HG03432 (cell line): ENCODE measurements around the gene GOLGA8M.
"Not testable (repeated sequence)": the region's sequence is repeated elsewhere in the genome, so short reads cannot be mapped to it uniquely, and the experiment has no call there.

Experiments used
- ATAC-seq: cut with Tn5 transposase; IDR thresholded peaks from one replicate; pipeline ENCODE4 v1.9.1; 2021; ENCODE audit warnings: mild to moderate bottlenecking, moderate library complexity; ENCODE audit not compliant: unreplicated experiment

GOLGA8M gene, protein sequence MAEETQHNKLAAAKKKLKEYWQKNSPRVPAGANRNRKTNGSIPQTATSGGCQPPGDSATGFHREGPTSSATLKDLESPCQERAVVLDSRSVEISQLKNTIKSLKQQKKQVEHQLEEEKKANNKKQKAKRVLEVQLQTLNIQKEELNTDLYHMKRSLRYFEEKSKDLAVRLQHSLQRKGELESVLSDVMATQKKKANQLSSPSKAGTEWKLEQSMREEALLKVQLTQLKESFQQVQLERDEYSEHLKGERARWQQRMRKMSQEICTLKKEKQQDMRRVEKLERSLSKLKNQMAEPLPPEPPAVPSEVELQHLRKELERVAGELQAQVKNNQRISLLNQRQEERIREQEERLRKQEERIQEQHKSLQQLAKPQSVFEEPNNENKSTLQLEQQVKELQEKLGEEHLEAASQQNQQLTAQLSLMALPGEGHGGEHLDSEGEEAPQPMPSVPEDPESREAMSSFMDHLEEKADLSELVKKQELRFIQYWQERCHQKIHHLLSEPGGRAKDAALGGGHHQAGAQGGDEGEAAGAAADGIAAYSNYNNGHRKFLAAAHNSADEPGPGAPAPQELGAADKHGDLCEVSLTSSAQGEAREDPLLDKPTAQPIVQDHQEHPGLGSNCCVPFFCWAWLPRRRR

DNA sequence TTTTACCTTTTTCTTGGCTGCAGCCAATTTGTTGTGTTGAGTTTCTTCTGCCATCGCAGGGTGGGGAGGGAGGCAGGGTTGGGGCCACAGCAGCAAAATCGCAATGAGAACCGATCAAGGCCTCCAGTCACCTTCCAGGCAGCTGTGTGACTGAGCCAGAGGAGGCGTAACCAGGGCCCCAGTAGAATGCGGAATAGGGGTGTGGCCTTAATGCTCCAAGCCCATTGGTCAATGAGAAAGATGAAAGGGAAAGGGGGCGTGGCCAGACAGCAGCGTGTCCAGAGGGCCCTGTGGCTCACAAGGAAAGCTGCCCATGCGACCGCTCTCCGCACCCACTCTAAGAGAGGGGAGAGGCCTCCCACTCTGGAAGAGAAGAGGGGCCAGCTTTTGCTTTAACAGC lies at the start of gene GOLGA8M:
Gene GOLGA8M, minus strand, starts transcription at position 152 of the 400 bp plus-strand sequence. Its CDS starts 98 bp downstream, at position 54.
- not testable (repeated sequence) for ATAC-seq

DNA sequence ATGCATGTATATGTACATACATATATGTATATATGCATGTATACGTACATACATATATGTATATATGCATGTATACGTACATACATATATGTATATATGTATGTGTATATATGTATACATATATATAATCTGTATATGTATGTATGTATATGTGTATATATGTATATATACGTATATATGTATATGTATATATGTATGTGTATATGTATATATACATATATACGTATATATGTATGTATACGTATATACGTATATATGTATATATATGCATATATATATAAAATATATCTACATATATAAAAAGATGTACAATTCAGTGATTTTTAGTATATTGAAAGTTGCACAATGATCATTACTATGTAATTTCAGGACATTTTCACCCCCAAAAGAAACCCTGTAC lies 30.7 kb upstream of the GOLGA8M start:
- not testable (repeated sequence) for ATAC-seq

DNA sequence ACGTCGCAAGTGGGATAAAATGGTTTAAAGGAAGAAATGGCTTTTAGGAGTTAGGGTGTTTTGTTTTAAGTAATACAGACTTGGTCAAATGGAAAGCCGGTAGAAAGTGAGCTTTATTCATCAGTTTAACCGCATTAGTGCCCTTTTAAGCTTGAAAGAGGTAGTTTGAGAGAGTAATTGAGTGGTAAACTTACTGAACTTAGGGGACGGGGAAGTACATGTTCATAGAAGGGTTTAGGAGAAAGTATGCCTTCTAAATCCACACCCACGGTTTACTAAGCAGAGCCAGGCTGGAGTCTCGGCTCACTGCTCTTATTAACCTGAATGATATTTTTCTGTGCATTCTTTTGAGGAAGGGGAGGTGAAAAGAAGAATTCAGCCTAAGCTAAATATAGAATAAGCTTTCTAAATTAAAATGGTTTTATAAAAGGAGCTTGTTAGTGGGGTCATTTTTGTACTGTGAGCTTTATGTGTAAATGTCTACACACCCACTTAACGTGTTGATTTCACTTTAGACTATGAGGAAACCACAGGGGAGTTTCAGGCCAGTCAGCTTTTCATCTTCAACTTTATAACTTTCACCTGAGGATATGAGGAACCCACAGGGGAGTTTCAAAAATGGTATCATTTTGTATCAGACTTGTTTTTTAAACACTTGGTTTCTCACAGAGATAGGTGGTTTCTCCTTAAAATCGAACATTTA lies 26.5 kb upstream of the GOLGA8M start:
- ATAC-seq, result peak; percentile 52

DNA sequence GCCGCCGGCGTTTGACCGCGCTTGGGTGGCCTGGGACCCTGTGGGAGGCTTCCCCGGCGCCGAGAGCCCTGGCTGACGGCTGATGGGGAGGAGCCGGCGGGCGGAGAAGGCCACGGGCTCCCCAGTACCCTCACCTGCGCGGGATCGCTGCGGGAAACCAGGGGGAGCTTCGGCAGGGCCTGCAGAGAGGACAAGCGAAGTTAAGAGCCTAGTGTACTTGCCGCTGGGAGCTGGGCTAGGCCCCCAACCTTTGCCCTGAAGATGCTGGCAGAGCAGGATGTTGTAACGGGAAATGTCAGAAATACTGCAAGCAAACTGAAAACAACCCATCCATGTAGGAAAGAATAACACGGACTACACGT lies 26.0 kb upstream of the GOLGA8M start:
- ATAC-seq, result not testable (repeated sequence)

DNA sequence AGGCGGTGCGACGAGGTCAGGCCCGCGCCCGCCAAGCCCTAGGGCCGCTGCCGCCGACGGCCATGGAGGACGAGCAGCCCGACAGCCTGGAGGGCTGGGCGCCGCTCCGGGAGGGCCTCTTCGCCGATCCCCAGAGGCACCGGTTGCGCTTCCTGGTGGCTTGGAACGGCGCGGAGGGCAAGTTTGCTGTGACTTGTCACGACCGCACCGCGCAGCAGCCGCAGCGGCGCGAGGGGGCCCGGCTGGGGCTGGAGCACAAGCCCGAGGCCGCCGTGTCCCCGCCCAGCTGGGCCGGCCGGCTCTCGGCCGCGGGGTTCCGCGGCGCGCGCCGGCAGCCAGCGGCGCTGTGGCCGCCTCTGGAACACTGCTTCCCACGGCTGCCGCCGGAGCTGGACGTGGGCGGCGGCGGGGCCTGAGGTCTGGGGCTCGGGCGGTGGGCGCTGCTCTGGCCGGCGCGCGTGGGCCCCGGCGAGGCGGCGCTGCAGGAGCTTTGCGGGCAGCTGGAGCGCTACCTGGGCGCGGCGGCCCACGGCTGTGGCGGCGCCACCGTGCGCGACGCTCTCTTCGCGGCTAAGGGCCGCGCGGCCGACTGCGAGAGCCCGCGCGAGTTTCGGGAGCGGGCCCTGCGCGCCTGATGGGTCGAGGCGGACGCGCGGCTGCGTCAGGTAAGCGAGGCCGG lies 25.4 kb upstream of the GOLGA8M start:
- peak; percentile 63 for ATAC-seq

DNA sequence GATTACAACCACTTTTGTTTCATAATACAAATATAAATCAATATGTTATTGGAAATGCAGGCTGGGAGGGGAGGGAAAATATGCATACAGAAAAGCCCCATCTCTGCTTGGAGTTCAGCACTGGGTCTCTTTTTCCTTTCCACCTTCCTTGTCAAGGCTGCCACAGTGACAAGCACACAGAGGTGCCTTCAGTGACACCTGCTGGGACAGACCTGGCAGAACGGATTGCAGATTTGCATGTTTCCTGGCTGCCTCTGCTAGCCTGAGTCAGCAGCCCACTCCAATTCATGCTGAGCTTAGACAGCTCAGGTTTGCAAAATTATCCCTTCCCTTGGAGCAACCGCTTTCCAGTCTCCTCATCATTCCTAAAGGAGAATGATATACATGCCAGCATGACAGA lies 15.8 kb upstream of the GOLGA8M start:
- ATAC-seq, result not testable (repeated sequence)

DNA sequence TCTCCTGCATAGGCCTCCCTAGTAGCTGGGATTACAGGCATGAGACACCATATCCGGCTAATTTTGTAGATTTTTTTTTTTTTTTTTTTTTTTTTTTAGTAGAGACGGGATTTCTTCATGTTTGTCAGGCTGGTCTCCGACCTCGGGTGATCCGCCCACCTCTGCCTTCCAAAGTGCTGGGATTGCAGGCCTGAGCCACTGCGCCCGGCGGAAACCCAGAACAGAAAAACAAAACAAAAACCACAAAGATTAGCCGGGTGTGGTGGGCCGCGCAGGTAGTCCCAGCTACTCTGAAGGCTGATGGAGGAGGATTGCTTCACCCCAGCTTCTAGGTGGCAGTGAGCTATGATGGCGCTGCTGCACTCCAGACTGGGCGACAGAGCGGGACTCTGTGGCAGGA lies 14.8 kb upstream of the GOLGA8M start:
- ATAC-seq, result not testable (repeated sequence)

DNA sequence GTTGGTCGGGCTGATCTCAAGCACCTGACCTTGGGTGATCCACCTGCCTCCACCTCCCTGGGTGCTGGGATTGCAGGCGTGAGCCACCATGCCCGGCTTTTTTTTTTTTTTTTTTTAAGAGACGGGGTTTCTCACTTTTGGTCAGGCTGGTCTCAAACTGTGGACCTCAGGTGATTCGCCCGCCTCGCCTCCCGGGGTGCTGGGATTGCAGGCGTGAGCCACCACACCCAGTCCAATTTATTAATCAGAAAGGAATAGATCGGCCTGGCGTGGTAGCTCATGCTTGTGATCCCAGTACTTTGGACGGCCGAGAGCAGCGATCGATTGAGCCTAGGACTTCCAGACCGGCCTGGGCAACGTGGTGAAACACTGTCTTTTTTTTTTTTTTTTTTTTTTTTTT lies 13.9 kb upstream of the GOLGA8M start:
- ATAC-seq, result no peak

DNA sequence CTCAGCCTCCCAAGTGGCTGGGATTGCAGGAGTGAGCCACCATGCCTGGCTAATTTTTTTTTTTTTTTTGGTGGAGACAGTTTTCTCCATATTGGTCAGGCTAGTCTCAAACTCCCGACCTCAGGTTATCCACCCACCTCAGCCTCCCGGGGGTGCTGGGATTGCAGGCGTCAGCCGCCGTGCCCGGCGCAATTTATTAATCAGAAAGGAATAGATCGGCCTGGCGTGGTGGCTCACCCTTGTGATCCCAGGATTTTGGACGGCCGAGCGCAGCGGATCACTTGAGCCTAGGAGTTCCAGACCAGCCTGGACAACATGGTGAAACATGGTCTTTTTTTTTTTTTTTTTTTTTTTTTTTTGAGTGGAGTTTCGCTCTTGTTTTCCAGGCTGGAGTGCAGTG lies 13.3 kb upstream of the GOLGA8M start:
- ATAC-seq, result no peak

DNA sequence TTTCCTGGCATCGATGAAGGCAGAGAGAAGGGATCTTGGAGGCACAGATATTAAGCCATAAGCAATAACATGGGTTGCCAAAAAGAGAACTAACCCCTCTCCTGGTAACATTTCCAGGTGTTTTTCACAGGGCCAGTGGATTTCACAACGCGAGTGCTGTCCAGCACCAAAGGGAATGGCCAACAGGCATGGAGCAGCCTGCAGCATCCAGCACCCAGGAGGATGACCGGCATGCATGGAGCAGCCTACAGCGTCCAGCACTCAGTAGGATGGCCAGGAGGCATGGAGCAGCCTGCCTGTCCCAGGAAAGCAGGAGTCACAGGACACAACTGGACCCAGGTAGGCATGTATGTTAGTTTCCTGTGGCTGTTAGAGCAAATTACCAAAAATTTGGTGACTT lies 11.8 kb upstream of the GOLGA8M start:
- ATAC-seq, result not testable (repeated sequence)

DNA sequence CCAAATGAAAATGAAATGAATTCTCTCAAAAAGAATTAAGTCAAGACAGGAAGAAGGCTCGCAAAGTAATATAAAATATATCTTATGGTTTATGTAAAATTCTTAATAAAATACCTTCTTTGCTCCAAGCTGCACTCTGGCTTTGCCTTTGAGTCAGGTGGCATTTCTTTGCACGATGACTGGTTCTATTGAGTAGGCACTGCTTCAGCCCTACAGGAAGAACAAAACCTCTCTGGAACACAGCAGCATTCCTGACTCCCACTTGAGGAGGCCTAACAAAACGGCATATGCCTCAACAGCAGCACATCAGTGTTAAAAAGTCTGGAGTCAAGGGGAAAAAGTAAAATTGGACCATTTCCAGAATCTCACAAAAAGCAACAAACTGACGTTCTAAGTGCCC lies 7.4 kb upstream of the GOLGA8M start:
- ATAC-seq, result not testable (repeated sequence)

DNA sequence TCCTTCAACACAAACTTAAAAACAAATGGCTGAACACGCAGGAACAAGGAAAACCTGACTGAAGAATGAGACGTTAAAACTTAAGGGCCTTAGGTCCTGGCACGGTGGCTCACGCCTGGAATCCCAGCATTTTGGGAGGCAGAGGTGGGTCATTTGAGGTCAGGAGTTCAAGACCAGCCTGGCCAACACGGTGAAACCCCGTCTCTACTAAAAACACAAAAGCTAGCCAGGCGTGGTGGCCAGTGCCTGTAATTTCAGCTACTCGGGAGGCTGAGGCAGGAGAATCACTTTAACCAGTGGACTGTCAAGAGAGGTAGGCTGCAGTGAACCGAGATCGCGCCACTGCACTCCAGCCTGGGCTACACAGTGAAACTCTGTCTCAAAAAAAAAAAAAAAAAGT lies 6.4 kb upstream of the GOLGA8M start:
- not testable (repeated sequence) for ATAC-seq

DNA sequence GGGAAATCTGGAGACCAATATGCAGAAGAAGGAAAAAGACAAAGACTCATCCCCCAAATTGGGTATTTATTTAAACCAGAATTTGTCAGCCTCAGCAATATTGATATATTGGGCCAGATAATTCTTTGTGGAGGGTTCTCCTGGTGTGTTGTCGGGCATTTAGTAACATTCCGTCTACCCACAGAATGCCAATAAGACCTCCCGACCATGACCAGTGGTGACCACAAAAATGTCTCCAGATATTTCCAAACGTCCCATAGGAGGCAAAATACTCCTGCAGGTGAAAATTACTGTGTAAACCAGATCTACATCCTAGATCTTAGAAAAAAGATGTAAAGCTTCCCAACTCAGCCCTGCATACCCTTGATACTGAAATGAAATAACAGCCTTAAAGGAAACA lies 2.0 kb upstream of the GOLGA8M start:
- ATAC-seq, result not testable (repeated sequence)

DNA sequence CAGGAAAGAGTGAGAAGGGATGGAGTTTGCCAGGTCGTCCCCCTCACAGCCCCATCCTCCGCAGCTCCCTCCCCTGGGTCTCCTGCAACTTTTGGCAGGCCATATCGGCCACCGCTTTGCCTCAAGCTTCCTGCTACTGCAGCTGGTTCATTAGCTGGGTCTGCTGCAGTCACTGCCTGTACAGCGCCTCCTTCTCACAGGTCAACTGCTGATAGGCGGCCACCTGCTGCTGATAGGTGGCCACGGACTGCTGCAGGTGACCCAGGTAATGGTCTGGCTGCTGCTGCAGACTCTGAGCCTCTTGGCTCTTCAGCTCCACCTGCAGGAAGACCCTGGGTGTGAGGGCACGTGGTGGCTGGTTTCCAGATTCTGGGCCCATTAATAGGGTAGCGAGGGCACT lies 8.3 kb downstream of the GOLGA8M start:
- ATAC-seq, result not testable (repeated sequence)

DNA sequence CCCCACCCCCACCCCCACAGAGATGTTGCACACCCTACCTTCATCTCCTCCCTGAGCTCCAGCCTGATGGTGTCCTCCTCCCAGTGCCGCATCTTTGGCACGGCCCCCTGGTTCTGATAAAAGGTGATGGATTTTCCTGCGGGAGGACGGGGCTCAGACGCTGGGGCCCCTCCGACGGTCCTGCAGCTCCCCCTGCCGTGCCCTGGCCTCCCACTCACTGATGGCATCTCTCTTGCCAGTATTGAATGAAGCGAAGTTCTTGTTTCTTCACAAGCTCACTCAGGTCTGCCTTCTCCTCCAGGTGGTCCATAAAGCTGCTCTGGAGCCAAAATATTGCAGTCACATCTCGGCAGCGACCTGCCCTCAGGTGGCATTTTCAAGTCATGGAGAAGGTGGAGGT lies 9.8 kb downstream of the GOLGA8M start:
- not testable (repeated sequence) for ATAC-seq

DNA sequence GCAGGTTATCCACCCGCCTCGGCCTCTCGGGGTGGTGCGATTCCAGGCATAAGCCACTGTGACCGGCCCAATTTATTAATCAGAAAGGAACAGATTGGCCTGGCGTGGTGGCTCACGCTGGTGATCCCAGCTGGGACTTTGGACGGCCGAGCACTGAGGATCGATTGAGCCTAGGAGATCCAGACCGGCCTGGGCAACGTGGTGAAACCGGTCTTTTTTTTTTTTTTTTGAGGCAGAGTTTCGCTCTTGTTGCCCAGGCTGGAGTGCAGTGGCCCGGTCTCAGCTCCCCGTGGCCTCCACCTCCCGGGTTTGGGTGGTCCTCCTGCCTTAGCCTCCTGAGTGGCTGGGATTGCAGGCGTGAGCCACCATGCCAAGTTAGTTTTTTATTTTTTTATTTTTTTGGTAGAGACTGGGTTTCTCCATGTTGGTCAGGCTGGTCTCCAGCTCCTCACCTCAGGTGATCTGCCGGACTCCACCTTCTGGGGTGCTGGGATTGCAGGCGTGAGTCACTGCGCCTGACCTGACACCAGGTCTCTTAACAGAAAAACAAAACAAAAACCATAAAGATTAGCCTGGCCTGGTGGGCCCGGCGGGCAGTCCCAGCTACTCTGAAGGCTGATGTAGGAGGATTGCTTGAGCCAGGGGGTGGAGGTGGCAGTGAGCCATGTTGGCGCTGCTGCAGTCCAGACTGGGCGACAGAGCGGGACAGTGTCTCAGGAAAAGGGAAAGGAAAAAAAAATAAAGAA lies 18.0 kb downstream of the GOLGA8M start:
- ATAC-seq, result not testable (repeated sequence)

DNA sequence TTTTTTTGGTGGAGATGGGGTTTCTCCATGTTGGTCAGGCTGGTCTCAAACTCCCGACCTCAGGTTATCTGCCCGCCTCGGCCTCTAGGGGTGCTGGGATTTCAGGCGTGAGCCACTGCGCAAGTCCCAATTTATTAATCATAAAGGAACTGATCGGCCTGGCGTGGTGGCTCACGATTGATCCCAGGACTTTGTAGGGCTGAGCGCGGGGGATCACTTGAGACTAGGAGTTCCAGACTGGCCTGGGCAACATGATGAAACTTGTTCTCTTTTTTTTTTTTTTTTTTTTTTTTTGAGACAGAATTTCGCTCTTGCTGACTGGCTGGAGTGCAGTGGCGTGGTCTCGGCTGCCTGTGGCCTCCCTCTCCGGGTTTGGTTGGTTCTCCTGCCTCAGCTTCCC lies 19.2 kb downstream of the GOLGA8M start:
- ATAC-seq, result not testable (repeated sequence)

DNA sequence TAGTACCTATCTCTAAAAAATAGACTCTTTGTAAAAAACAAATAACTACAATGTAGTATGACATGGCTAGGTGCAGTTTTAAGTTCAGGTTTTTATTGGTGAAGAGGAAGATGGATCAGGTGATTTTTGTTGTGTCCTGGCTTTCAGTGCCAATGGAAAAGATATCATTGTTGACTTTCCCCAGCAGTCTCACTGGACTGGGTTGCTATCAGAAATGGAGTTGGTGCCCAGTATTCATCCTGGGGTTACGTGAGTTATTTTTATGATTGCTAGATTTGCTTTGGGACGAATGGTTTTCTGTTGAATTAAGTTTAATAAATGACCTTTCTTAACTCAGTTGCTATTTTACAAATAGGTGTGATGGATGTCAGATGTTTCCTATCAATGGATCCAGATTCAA lies 38.7 kb downstream of the GOLGA8M start:
- not testable (repeated sequence) for ATAC-seq

DNA sequence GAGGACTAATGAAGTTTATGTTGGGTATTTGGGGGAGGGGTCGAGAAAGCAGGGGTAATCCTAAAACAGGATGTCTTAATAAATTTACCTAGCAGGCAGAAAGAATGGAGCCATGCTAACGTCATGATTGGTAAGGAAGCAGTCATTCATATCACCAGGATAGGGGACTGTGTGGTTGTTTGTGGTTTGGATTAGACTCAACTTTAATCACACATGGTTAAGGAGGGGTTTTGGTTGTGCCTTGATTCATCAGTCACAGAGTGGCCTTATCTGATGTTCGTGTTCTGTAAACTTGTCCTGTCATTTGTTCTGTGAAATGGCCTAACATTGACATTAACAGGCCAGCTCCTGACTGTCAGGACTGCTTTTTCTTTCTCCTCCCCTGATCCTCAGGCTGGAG lies 40.1 kb downstream of the GOLGA8M start:
- ATAC-seq, result not testable (repeated sequence)

DNA sequence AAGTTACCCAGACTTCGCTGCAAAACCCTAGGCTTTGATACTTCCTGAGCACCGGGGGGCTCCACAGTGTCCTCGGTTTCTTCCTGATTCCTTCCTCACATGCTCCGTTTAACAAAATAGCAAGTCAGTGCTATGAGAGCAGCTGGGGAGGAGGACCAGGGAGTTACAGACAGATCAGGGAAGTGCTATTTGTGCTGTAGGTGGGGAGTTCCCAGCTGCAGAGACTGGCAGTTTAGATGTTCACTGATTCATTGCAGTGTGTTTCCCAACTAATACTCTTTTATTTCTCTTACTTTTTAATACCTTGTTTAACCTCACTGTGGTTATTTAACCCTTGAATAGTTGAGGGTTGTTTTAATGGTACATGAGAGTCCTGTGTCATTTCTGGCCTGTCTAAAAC lies 45.8 kb downstream of the GOLGA8M start:
- not testable (repeated sequence) for ATAC-seq
